ENCODE results near the gene FLYWCH1.

FLYWCH1 gene

DNA sequence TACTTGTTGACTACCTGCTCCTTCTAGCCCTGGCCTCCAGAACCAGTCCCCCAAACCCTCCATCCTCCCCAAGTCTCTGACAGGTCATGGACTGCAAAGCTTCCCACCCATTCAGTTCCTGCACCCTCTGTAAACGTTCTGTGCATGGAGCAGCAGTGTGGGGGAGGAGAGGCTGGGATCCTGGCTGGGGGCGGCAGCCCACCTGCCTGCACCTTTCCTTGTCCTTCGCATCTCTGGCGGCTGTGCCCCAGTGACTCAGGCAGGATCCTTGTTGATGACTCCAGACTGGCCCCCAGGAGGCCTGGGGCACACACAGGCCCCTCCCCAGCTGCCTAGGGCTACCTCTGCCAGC, 70.1 kb downstream of the FLYWCH1 start:
- DNase-seq: no peak

GRCh38 chr16:2982402-2982801, 70.7 kb downstream of the FLYWCH1 start:
- DNase-seq: no peak

DNA sequence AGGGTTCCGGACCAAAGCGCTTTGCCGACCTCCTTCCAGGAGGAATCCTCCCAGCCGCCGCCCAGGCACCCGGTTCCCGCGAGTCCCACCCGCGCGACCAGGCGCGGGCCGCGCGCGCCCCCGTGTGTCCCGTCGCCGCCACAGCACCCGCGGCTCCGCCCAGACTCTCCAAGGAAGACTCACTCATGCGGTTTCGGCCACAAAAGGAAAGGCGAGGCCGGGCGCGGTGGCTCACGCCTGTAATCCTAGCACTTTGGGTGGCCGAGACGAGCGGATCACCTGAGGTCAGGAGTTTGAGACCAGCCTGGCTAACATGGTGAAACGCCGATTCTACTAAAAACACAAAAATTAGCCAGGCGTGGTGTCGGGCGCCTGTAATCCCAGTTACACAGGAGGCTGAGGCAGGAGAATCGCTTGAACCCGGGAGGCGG, 72.0 kb downstream of the FLYWCH1 start:
- peak in 50 of 56 donors; percentile 18 to 85 (median 56) for DNase-seq

- no peak for DNase-seq
Observed at GRCh38 chr16:2985462-2985861, 73.7 kb downstream of the FLYWCH1 start.

GRCh38 chr16:2985893-2986355, 74.2 kb downstream of the FLYWCH1 start:
- peak in 6 of 56 donors; percentile 12 to 39 (median 20) for DNase-seq

DNA sequence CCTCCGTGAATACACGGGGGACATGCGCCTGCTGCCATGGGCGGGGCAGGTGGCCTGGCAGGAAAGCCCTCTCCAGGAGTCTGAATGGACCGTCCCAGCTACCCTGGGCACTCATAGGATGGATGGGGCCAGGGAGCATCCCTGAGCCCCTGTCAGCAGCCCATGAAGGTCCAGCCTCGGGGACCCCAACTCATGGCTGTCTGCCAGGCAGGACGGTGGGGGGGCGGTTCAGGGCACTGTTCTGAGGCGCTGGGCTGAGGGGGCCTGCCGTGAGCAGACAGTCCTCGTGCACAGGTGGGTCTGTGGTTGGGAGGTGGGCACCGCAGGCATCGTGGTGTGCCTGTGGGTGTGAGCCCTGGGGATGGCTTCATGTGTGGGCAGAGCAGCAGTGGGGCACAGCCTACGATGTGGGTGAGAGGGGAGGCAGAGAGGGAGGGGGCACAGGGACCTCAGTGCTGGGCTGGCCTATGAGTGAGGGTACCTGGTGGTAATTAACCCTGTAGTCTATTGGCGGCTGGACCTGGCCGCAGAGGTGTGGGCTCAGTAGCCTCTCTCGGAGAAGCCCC, 75.0 kb downstream of the FLYWCH1 start:
- no peak for DNase-seq

DNA sequence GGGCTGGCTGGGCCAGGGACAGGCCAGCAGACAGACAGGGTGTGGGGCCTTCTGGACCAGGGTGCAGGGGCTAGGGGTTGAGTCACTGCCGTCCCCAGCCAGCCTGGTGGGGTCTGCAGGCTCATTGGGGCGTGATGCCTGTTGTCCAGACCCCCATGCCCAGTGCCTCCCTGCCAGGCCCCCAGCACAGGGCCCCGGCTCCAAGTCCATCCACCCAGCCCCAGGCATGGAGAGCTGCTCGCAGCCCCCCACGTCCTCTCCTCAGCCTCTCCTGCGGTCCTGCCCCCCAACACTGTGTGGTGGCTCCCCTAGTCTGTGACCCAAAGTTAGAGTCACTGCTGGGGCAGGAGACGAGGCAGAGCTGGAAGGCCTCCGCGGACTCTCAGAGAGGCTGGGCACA, 75.6 kb downstream of the FLYWCH1 start:
- no peak for DNase-seq

DNA sequence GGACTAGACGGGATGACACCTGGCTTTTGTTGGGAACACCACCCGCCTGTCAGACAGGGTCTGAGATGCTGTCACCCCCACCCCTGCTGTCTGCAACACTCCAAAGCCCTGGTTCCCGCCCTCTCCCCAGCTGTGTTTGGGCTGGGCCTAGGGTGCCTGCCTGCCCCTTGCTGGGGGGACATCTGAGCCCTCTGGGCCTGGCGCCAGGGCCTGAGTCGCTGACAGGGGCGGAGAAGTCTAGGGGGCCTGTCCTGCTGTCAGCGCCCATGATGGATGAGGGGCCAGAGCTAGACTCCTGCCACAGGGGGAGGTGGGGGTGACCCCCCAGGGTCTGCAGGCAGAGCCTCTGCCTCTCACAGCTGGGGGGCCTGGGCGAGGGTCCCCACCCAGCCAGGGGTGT, 76.1 kb downstream of the FLYWCH1 start:
- DNase-seq: no peak

DNA sequence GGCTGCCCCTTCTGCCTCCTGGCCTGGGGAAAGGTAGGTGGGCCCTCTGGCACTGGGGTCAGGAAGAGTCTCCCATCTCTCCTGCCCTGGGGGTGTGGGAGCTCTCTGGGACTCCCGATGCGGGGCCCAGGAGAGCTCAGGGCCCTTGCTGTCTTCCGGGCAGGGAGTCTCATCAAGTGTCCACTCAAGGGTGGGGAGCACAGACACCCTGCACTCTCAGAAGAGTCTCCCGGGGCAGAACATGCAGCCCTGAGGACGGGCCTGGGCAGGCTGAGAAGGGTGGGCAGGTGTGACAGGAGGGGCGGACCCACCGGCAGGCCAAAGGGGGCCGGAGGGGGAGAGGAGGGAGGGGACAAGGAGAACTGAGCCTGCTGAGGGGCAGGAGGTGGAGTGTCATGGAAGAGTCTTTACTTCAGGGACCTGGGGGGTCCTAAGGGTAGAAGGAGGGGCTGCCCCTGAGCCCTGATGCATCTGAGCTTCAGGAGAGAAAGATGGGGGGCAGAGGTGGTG, 76.9 kb downstream of the FLYWCH1 start:
- DNase-seq: no peak

DNA sequence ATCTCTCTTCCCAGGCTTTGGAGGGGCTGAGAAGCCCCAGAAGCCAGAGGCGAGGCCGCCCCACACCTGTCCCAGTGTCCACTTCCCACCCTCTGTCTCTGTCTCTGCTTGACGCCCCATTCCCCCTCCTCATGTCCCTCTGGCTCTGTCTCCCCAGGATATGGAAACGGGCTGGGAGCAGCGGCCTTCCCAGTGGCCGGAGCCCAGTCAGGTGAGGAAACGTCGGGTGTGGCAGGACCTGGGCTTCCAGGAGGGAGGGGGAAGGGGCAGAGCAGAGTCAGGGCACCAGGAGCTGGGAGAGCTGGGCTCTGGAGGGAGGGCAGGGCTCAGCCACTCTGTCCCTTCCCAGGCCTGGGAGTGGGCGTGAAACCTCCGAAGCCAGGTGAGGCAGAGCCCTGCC, 79.2 kb downstream of the FLYWCH1 start:
- DNase-seq: no peak

- no peak for DNase-seq
Observed at GRCh38 chr16:2991566-2992261, 80.0 kb downstream of the FLYWCH1 start.

- DNase-seq: no peak
Observed at GRCh38 chr16:2992383-2993081, 80.8 kb downstream of the FLYWCH1 start.

DNA sequence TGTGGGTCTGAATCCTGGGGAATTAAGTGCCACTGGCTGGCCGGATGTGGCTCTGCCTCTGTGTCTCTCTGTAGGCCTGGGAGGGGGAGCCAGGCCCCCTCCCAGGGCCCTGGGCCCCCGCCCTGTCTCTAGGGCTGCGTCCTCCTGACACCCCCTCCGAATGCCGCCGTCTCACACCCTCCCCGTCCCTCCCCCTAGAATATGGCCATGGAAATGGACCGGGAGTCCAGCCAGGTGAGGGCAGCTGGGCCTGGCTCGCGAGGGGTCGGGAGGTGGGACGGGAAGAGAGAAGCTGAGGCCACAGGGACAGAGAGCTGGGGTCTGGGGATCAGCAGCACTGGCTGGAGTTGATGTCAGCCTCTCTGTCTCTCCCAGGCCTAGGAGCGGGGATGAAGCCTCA, 84.6 kb downstream of the FLYWCH1 start:
- DNase-seq: no peak

GRCh38 chr16:2999929-3000328, 88.2 kb downstream of the FLYWCH1 start:
- no peak for DNase-seq

DNA sequence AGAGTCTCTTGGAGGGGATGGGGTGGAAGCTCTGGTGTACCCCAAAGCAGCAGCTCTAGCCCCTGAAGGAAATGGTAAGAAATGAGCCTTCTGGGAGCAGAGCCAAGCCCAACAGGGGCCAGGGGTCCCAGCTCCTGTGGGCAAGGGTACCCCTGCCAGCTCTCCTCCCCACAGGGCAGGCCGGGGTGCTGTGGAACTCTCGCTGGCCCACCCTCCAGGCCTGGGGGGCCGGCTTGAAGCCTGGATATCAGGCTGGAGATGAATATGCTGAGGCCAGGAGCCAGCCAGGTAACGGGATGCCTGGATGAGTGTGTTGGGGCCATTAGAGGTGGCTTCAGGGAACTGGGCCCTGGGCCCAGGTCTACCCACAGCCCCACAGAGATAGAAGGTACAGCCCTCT, 88.8 kb downstream of the FLYWCH1 start:
- no peak for DNase-seq

Measured in amygdala (tissue), 56 donors.